ENCODE measurements around the gene SLC16A4.
A peak's percentile ranks its signal among the peaks of the same experiment; 100 is the strongest.

Gene SLC16A4

DNA sequence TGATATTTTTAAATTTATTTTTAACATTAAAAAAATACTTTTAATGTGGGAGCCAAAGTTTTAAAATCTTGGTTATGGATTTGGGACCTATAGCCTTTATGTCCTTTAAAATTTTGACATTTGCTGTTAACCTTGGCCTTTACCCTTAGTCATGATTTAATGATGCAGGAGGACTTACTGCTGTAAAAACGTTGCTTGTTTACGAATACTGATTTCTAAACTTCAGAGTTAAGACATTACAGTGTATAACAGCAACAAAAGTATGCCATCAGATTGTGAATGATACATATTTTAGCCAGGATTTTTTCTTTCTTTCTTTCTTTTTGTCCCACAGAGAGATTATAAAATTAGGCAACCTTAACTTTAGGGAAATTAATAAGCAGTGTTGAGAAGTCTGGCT, 42.8 kb downstream of the SLC16A4 start:
- Mint-ChIP-seq H3K9me3 (no peaks in the 10 kb centered on the region), H3K4me1 (peaks cover 79% of the 10 kb centered on the region), H3K4me3 (peak overlapping the region in 1 of 2 donors; percentile 61), H3K27me3 (no peaks in the 10 kb centered on the region), H3K27ac (no peak overlapping the region)
- ATAC-seq (no peak), DNase-seq (no peak)

DNA sequence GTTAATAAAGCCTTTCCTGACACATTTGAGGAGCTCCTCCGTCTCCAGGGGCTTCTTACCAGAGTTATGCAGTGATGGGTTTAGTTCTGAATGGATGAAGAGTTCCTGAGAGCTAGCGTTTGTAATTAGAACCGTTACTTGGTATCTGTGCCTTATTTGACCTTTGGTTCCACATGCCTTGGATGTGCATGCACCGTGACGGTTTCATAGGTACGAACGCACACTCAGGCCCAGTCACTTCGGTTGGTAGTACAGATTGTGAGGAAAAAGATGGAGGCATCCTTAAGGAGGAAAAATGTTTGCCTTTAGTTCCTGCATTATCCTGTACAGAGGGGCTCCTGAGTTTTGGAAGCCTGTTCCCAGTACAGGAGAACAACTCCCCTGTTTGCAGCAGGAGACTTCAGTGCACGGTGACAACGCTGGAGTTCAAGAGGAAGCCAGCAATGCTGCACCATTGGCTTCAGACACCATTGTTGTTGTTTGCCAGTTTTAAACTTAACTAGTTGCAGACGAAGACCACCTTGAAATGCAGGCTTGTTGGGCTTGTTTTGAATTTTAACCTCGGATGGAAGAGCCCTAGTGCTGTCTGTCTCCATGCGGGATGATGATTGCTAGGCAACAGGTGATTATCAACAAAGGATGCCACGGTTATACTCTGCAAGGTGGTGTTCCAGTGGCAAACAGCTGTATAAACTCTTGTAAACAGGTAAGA, 43.5 kb downstream of the SLC16A4 start:
- ATAC-seq (no peak), DNase-seq (no peak)
- H3K4me1 Mint-ChIP-seq: peaks cover 85% of the 10 kb centered on the region
- peak overlapping the region; percentile 48 to 61 for H3K4me3 Mint-ChIP-seq
- H3K27me3 Mint-ChIP-seq: no peaks in the 10 kb centered on the region
- no peaks in the 10 kb centered on the region for H3K9me3 Mint-ChIP-seq
- H3K27ac Mint-ChIP-seq: no peak overlapping the region

DNA sequence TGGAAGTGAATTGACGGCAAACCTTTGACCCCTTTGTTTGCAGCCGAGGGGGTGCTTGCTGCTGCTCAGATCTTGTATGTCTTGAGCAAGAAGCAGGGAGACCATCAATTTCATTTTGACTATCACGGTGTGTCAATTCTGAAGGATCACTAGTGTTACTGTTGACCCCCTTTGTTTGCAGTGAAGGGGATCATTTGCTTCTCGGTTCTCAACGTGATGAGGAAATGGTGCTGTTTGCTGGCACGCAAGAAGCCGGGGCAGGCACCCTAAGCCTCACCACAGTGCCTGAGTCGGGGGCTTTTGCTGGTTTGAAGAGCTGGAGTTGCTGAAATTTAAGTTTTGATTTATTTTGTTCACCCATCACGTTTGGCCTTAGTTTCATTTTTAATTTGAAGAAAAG, 44.1 kb downstream of the SLC16A4 start:
- Mint-ChIP-seq H3K27ac (no peak overlapping the region), H3K4me1 (peaks cover 91% of the 10 kb centered on the region), H3K27me3 (no peaks in the 10 kb centered on the region), H3K9me3 (no peaks in the 10 kb centered on the region), H3K4me3 (peak overlapping the region in 1 of 2 donors; percentile 61)
- ATAC-seq (no peak), DNase-seq (no peak)

DNA sequence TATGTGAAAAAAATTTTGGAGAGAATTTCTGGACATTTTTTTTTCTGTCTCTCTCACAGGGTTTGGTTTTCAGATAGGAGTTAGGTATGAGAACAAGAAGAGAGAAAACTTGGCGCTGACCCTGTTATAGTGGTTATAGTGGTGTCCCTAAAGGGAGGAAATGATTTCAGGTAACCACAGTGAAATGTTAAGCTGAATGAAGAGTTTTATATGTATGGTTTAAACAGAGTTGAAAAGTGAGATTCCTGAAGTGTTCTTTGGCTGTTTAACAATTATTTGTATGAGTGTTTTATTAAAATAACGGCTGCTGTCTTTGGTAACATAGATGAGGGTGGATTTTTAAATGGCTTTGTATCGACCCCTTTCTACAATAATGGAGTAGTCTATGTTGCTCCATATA, 45.3 kb downstream of the SLC16A4 start:
- ATAC-seq (peak; percentile 70), DNase-seq (no peak)
- Mint-ChIP-seq H3K27me3 (no peaks in the 10 kb centered on the region), H3K9me3 (no peaks in the 10 kb centered on the region), H3K4me1 (peaks cover 91% of the 10 kb centered on the region), H3K27ac (no peak overlapping the region), H3K4me3 (peak overlapping the region; percentile 41 to 78)

DNA sequence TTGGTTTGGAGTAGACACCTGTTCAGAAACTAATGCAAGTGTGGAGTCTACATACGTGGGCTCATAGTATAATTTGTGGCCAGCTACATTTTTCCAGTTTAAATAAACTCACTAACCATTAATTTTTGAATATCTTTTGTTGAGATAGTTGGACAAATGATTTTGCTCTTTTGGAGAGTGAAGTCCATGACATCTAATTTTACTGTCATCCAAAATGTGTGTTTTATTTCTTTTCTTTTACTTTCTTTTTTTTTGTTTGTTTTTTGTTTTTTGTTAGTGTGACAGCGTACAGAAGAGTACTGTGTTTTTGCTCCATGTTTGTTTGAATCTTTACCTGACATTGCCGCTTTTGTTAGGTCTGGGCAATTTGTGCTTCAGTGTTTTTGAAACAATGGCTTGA, 46.7 kb downstream of the SLC16A4 start:
- Mint-ChIP-seq H3K4me3 (no peak overlapping the region), H3K27me3 (no peaks in the 10 kb centered on the region), H3K27ac (peak overlapping the region in 1 of 2 donors; percentile 7), H3K4me1 (peaks cover 89% of the 10 kb centered on the region), H3K9me3 (no peaks in the 10 kb centered on the region)
- DNase-seq (no peak), ATAC-seq (no peak)

DNA sequence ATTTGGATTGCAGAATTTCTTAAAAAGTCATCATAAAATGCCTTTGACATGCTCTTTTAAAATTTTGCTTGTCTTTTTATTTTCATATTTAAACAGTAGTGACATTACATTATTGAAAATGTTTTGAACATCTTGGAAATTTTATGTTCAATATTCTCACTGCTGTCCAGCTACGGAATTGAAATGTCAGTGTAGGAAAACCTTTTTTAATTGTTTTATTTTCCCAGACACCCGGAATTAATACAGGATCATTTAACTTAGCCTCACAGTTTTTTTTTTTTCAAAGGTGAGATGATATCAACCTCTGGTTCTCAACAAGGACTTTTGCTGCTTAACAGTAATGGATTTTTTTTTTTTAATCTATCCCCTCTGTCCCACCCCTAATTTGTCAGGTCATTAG, 47.6 kb downstream of the SLC16A4 start:
- ATAC-seq (no peak), DNase-seq (no peak)
- Mint-ChIP-seq H3K9me3 (no peaks in the 10 kb centered on the region), H3K4me3 (no peak overlapping the region), H3K4me1 (peaks cover 80% of the 10 kb centered on the region), H3K27me3 (no peaks in the 10 kb centered on the region), H3K27ac (peak overlapping the region; percentile 54 to 58)

DNA sequence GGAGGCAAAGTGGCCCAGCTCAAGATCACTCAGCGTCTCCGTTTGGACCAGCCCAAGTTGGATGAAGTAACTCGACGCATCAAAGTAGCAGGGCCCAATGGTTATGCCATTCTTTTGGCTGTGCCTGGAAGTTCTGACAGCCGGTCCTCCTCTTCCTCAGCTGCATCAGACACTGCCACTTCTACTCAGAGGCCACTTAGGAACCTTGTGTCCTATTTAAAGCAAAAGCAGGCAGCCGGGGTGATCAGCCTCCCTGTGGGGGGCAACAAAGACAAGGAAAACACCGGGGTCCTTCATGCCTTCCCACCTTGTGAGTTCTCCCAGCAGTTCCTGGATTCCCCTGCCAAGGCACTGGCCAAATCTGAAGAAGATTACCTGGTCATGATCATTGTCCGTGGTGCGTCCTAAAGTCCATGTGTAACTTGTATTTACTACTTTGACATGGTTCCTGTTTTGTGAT, 48.9 kb downstream of the SLC16A4 start:
- peaks cover 68% of the 10 kb centered on the region for H3K4me1 Mint-ChIP-seq
- H3K9me3 Mint-ChIP-seq: no peaks in the 10 kb centered on the region
- H3K27ac Mint-ChIP-seq: peak overlapping the region in 1 of 2 donors; percentile 34
- ATAC-seq: no peak
- DNase-seq: no peak
- no peak overlapping the region for H3K4me3 Mint-ChIP-seq
- H3K27me3 Mint-ChIP-seq: no peaks in the 10 kb centered on the region

DNA sequence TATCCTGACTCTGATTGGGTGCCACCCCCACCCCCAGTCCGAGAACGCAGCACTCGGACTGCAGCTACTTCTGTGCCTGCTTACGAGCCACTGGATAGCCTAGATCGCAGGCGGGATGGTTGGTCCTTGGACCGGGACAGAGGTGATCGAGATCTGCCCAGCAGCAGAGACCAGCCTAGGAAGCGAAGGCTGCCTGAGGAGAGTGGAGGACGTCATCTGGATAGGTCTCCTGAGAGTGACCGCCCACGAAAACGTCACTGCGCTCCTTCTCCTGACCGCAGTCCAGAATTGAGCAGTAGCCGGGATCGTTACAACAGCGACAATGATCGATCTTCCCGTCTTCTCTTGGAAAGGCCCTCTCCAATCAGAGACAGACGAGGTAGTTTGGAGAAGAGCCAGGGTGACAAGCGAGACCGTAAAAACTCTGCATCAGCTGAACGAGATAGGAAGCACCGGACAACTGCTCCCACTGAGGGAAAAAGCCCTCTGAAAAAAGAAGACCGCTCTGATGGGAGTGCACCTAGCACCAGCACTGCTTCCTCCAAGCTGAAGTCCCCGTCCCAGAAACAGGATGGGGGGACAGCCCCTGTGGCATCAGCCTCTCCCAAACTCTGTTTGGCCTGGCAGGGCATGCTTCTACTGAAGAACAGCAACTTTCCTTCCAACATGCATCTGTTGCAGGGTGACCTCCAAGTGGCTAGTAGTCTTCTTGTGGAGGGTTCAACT, 49.5 kb downstream of the SLC16A4 start:
- ATAC-seq (no peak), DNase-seq (no peak)
- Mint-ChIP-seq H3K27me3 (no peaks in the 10 kb centered on the region), H3K4me1 (peaks cover 68% of the 10 kb centered on the region), H3K27ac (peak overlapping the region; percentile 19 to 34), H3K9me3 (no peaks in the 10 kb centered on the region), H3K4me3 (no peak overlapping the region)

DNA sequence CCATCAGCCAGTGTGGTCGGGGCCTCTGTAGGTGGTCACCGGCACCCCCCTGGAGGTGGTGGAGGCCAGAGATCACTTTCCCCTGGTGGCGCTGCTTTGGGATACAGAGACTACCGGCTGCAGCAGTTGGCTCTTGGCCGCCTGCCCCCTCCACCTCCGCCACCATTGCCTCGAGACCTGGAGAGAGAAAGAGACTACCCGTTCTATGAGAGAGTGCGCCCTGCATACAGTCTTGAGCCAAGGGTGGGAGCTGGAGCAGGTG, 50.7 kb downstream of the SLC16A4 start:
- no peaks in the 10 kb centered on the region for H3K9me3 Mint-ChIP-seq
- peaks cover 66% of the 10 kb centered on the region for H3K4me1 Mint-ChIP-seq
- H3K27me3 Mint-ChIP-seq: no peaks in the 10 kb centered on the region
- H3K4me3 Mint-ChIP-seq: no peak overlapping the region
- no peak for ATAC-seq
- no peak for DNase-seq
- no peak overlapping the region for H3K27ac Mint-ChIP-seq

DNA sequence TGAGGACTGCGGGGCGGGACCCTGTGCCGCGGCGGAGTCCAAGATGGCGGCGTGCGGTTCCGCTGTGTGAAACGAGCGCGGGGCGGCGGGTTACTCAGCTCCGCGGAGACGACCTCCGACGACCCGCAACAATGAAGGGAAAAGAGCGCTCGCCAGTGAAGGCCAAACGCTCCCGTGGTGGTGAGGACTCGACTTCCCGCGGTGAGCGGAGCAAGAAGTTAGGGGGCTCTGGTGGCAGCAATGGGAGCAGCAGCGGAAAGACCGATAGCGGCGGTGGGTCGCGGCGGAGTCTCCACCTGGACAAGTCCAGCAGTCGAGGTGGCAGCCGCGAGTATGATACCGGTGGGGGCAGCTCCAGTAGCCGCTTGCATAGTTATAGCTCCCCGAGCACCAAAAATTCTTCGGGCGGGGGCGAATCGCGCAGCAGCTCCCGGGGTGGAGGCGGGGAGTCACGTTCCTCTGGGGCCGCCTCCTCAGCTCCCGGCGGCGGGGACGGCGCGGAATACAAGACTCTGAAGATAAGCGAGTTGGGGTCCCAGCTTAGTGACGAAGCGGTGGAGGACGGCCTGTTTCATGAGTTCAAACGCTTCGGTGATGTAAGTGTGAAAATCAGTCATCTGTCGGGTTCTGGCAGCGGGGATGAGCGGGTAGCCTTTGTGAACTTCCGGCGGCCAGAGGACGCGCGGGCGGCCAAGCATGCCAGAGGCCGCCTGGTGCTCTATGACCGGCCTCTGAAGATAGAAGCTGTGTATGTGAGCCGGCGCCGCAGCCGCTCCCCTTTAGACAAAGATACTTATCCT, 51.2 kb downstream of the SLC16A4 start:
- peak; percentile 52 to 76 for DNase-seq
- Mint-ChIP-seq H3K4me3 (no peak overlapping the region), H3K4me1 (peaks cover 66% of the 10 kb centered on the region), H3K27ac (no peak overlapping the region), H3K27me3 (no peaks in the 10 kb centered on the region), H3K9me3 (no peaks in the 10 kb centered on the region)
- peak; percentile 13 for ATAC-seq

DNA sequence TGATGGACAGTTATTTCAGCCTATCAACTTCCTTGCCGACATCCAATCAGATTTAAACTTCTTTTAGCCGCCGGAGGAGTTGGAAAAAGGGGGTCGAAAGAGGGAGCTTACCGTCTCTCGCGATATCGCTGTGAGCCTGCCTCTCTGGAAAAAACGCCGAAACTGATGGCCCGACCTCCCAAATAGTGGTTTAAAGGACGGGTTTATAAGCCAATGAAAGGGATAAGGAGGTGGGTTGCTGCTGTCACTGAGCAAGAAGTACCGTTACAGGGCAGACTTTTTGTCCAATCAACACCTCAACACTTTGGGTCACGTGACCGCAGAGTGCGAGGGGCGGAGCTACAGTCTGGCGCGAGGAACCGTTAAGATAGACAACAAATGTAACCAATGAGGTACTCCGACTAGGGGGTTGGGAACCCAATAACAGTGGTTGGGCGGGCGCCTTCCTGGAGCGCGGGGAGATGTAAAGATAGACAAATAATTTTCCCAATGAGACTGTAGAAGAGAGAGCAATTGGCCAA, 51.9 kb downstream of the SLC16A4 start, which contains the start of gene RBM15:
RBM15 (plus strand) TSS at position 492 of the 521 bp plus-strand sequence; CDS start at position 521, 29 bp downstream.
- peak within 1 kb of the TSS in 1 of 2 donors; percentile 99 for H3K27ac Mint-ChIP-seq
- H3K27me3 Mint-ChIP-seq: no peaks in the 10 kb centered on the region
- DNase-seq (peak; percentile 97 to 99), ATAC-seq (peak; percentile 84)
- no peak within 1 kb of the TSS for H3K4me3 Mint-ChIP-seq
- H3K9me3 Mint-ChIP-seq: no peaks in the 10 kb centered on the region
- H3K4me1 Mint-ChIP-seq: peaks cover 60% of the 10 kb centered on the region

DNA sequence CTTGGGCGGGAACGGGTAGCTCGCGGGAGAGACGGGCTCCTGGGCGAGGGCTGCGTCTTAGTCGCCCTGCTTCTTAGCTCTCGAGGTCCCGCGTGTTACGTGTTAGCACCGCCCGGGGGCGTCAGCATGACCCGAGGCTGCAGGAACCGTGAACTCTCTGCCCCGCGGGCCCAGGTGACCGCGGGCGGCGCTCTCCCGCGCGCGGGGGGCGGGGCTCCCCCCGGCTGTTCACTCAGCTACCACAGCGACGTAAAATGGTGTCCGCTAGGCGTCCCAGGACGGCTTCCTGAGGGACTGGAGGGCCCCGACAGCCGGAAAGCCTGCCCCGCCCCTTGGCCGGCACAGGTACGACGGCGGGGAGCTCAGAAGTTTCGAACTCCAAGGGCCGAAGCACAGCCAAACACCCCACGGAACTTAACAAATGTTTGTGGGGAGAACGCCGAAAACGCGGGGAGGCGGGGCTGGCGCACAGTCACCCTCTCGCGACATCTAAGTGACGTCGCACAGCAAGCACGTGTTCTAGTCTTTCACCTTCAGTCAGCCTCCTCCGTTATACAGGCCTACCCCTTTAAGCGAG, 52.4 kb downstream of the SLC16A4 start:
- H3K4me3 Mint-ChIP-seq: no peak overlapping the region
- ATAC-seq (peak; percentile 87), DNase-seq (peak; percentile 97)
- H3K27ac Mint-ChIP-seq: peak overlapping the region in 1 of 2 donors; percentile 99
- no peaks in the 10 kb centered on the region for H3K9me3 Mint-ChIP-seq
- no peaks in the 10 kb centered on the region for H3K27me3 Mint-ChIP-seq
- H3K4me1 Mint-ChIP-seq: peaks cover 55% of the 10 kb centered on the region

DNA sequence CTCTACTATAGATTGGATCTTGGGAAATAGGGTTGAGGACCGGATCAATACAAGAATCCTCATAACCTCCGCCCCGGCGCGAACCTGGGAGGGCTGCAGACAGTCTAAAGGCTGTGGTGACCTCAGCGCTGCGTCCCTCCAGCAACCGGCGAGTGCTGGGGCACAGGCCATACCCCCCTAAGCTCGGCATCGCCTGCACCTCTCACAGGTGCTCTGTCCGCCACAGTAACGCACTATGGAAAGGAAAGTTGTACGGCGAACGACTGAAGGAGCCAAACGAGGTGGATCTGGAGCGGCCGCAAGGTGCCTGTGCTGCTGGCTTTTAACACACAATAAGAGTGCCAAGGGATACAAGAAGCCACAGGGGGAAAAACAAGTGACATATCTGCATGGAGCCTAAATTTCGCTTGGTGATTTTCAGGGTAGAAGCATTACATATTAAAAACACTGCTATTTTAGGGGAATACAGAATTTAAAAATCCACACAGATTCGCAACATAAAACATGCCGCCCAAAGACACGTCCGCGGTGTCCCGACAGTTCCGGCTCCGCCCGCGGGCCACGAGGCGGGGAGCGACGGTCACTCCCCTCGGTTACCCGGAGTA, 53.0 kb downstream of the SLC16A4 start:
- DNase-seq (peak; percentile 33 to 52), ATAC-seq (no peak)
- H3K9me3 Mint-ChIP-seq: no peaks in the 10 kb centered on the region
- peak overlapping the region in 1 of 2 donors; percentile 99 for H3K27ac Mint-ChIP-seq
- no peak overlapping the region for H3K4me3 Mint-ChIP-seq
- H3K4me1 Mint-ChIP-seq: peaks cover 50% of the 10 kb centered on the region
- no peaks in the 10 kb centered on the region for H3K27me3 Mint-ChIP-seq

DNA sequence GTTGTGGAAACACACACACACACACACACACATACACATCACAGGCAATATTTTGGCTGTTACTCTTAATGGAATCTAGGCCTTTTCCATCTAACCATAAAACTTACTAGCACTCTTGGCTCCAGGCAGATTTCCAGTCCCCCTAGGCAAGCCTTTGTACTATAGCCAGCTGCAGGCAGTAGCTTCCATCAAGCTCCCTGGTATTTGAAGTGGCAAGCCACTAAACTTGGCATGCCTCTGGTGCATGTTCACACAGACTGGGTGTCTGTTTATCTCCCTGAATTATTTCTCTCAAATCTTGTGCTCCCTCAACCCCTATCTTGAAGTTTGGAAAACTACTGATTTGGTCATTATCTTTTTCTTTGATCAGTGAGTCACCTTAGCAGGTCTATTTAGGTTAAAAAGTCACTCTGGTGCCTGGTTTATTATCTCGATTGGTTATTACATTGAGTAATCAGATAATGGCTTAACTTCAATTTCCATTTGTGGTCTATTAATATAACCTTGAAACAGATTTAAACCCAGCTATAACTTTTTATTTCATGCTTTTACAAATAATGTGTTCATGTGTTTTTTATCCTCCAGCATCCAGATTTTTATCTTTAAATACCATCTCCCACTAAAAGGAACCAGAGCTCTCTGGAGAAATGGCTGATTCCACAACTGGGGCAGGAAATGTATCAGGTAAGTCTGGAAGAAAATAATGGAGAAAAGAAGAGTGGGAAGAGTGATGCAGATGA, 54.4 kb downstream of the SLC16A4 start:
- peak overlapping the region in 1 of 2 donors; percentile 80 for H3K27ac Mint-ChIP-seq

More for the DNA sequence above, 54.4 kb downstream of the SLC16A4 start:
- peaks cover 40% of the 10 kb centered on the region for H3K4me1 Mint-ChIP-seq
- H3K9me3 Mint-ChIP-seq: no peaks in the 10 kb centered on the region
- no peak for DNase-seq
- H3K4me3 Mint-ChIP-seq: peak overlapping the region; percentile 41 to 71
- no peaks in the 10 kb centered on the region for H3K27me3 Mint-ChIP-seq
- ATAC-seq: no peak

Measured in stimulated activated naive CD8-positive, alpha-beta T cell treated with anti-CD3 and anti-CD28 coated beads, Interleukin-15, amount 100 ng/mL, for 72 hours (primary cell).